ENCODE measurements around the gene QPCTL.
"Not testable (repeated sequence)": the region's sequence is repeated elsewhere in the genome, so short reads cannot be mapped to it uniquely, and the experiment has no call there.

QPCTL gene

DNA sequence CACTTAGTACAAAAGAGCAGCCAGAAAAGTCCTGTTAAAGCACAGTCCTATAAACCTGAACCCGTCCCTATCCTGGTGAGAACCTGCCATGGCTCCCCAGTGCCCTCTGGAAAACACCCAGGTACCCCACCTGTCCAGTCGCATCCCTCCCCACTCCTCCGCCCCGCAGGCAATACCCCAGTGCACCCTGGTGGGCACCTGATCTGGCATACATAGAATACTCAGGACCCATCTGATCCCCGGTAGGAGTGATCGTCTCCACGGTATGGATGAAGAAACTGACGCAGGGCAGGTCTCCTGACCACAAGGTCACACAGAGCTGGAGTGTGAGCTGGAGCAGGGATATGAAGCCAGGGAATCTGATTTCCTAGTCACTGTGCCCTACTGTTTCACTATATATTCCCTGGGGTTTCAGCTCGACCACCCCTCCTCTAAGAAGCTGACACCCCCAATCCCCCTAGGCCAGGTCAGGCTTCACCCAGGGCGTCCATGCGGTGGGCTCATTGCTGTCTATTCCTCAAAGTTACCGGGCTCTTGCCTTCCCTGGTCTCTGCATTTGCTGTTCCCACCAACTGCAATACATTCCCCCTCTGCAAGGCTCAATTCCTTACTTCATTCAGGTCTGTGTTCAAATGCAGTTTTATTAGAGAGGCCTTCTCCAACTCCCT lies 25.7 kb downstream of the QPCTL start:
- no peak for DNase-seq

DNA sequence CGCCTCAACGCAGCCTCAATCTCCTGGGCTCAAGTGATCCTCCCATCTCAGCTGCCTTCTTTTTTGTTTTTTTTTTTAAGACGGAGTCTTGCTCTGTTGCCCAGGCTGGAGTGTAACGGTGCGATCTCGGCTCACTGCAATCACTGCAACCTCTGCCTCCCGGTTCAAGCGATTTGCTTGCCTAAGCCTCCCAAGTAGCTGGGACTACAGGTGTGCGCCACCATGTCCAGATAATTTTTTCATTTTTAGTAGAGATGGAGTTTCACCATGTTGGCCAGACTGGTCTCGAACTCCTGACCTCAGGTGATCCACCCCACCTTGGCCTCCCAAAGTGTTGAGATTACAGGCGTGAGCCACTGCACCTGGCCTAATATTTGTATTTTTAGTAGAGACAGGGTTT lies 27.6 kb downstream of the QPCTL start:
- not testable (repeated sequence) for DNase-seq

DNA sequence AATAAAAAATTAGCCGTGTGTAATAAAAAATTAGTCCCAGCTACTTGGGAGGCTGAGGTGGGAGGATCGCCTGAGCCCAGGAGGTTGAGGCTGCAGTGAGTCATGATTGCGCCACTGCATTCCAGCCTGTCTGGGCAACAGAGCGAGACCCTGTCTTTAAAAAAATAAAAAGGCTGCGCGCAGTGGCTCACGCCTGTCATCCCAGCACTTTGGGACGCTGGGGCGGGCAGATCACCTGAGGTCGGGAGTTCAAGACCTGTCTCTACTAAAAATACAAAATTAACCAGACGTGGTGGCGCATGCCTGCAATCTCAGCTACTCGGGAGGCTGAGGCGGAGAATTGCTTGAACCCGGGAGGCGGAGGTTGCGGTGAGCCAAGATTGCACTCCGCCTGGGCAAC lies 36.2 kb downstream of the QPCTL start:
- not testable (repeated sequence) for DNase-seq

DNA sequence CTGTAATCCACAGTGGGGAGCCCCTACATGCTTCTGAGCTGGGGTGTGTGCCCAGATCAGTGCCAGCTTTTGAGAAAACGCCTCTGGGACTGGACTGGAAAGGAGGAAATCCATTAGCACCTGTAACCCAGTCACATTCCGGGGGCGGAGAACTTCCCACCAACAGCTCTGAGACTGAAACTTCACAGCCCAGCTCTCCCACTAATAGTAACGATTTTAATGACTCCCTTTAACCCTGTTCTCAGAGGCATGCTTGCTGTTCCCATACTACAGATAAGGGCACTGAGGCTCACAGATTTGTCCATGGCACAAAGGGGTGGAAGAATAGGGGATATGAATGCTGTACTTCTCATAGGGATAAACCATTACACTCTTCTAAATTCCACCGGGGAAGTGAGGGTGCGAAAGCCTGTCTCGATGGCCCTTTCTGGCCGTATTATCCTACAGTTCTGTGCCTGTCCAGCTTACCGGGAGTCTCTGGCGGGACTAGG lies 37.4 kb downstream of the QPCTL start:
- DNase-seq: no peak

DNA sequence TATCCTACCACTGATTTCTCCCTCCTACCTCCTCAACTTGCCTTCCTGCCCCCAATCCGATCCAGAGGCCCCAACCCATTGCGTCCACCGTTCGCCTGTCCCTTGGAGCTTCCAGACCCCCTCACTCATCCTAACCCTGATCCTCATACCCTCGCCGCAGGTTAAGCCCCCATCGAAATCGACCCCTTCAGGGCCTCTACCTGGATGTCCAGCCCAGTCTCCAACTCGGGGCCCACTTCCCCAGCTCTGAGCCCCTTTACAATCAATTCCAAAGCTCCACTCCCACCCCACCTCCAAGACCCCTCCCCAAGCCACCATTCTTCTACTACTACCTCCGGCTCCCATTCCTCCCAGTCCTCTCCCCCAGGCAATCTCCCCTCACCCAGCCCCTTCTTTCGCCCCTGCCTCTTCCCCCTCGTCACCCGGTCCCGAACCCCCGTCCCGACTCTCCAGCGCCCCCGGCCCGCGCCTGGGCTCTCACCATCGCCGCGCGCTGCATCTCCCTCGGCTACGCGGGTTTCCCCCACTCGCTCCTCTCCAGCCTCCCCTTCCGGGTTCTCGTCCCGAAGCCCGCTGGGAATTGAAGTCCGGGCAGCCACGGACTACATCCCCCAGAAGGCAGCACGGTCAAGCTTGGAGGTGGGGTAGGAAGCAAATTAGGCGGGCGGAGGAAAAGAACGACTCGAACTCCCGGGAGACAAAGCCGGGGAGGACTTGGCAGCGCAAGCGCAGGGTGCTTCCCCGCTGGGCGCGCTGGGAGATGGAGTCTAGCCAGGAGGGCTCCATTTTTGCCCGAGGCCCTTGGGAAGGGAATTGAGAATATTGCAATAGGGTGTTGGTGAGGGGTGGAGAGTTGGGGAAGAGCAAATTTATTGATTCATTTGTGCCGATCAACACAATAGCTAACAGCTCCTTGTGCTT lies 38.2 kb downstream of the QPCTL start, which contains the start of gene FBXO46:
FBXO46 (minus strand) TSS at position 529 of the 921 bp plus-strand sequence. CDS start 17,401 bp downstream, outside the sequence.
- peak; percentile 98 for DNase-seq

DNA sequence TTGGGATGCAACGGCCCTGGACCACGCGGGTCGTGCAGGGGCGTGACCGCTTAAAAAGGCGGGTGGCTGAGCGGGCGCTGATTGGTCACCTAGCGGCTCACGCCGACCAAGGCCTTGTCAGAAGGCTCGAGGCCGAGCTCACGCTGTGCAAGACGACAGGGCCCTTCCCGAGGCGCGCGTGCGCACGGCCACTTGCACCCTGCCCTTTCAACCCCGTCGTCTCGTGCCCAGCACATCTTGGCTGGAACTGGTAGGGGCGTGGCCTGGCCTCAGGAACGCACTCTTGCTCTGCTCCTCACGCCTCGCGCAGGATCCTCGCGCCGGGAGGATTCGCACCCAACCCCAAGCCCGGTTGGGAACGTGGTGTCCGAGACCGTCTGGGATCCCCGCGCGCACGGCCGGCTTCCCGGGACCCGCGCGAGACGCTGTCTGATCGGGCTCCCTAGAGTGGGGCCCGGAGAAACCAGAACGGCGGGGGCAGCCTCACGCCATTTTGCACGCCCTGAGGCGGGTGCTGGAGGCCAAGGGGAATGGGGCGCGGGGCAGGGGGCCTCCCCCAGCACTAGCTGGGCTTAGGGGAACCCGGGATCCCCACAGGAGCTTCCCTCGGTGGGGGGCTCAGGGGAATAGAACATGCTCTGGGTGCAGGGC lies 40.8 kb downstream of the QPCTL start, which contains the start of gene MEIOSIN:
MEIOSIN (plus strand) TSS at position 280 of the 651 bp plus-strand sequence. CDS start 1,938 bp downstream, outside the sequence.
- no peak for DNase-seq

DNA sequence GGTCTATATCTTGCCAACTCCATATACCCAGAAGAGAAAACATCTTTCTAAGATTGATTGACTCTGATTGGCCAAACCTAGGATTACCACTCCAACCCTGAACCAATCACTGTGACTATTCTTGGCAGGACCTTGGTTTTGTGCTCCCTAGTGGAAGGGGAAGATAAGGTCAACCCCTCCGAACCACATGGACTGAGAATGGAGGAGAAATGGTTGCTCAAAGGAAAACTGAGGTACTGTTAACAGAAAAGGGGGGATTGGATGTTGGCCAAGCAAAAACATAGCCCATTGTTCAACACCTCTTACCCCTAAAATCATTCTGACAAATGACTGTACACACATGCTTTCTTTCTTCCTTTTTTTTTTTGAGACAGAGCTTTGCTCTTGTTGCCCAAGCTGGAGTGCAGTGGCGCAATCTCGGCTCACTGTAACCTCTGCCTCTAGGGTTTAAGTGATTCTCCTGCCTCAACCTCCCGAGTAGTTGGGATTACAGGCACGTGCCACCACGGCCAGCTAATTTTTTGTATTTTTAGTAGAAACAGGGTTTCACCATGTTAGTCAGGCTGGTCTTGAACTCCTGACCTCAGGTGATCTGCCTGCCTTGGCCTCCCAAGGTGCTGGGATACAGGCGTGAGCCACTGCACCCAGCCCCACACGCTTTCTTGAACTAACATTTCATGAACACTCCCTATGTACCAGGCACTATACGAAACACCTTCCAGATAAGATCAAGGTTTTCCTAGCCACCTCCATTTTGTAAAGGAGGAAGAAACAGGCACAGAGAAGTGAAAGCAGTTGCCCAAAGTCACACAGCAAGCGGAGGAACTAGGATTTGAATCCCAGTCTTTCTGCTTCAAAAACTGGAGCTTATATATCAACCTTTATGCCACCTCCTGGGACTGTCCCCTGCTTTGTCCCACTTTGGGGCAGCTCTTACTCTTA lies 47.3 kb downstream of the QPCTL start:
- no peak for DNase-seq

DNA sequence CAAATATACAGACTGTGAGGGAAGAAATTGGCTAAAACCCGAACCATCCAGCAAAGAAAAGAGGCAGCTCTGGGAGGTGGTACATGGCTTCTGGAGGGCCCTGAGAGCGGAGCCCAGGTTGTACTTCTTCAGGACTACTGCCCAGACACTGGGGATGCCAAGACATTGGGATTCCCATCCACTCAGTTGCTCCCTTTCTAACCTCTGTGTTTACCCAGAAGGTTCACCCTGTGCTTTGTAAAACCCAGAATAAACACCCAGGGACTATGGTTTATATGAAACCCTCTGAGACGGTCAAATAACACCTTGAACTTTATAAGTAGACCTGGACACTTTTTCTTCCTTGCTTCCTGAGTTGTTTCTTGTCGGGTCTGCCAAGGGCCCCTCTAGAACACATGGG lies 50.5 kb downstream of the QPCTL start:
- no peak for DNase-seq

DNA sequence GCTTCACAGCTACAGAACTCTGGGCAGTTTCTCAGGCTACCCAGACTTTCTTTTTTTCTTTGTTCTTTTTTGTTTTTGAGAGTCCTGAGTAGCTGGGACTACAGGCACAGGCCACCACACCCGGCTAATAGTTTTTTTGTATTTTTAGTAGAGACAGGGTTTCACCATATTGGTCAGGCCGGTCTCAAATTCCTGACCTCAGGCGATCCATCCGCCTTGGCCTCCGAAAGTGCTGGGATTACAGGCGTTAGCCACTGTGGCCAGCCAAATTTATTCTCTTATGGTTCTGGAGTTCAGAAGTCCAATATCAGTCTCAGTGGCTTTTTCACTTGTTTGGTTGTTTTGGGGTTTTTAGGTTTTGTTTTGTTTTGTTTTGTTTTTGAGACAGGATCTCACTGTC lies 53.1 kb downstream of the QPCTL start:
- DNase-seq: no peak

DNA sequence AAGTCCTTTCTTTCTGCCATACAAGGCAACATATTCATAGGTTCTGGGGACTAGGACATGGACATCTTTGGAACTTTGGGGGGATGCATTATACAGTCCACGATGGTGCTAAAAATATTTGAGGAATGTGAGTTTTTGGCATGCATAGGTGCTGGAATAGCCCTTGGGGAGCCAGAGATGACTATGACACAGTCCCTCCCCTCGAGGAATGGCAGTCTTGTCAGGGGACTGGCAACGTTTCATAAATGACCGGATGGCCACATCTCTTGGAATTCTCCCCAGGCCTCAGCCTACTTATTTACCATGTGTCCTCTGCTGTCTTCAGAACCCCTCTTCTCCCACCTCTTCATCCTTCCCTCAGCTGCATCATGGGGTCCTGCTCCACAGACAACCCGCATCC lies 54.4 kb downstream of the QPCTL start:
- no peak for DNase-seq

DNA sequence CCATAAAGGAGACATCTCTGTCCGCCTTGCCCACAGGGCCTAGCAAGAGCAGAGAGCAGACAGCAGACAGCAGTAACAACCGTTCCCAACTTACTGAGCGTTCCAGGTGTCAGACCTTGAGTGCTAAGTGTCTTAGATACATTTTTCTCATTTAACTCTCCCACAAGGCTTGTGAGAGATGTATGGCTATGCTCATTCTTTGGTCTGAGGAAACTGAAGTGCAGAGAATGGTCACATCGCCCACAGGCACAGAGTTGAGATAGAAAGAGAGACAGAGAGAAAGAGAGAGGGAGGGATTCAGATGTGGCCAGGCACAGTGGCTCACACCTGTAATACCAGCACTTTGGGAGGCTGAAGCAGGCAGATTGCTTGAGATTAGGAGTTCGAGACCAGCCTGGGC lies 55.0 kb downstream of the QPCTL start:
- DNase-seq: no peak

DNA sequence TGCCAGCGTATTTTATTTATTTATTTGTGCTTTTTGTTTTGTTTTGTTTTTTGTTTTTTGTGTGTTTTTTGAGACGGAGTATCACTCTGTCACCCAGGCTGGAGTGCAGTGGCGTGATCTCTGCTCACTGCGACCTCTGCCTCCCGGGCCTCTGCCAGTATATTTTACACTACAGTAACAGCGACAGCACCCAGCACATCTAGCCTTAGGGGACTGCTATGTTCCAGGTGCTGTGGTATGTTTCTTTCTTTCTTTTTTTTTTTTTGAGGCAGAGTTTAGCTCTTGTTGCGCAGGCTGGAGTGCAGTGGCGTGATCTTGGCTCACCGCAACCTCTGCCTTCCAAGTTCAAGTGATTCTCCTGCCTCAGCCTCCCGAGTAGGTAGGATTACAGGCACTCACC lies 59.0 kb downstream of the QPCTL start:
- not testable (repeated sequence) for DNase-seq

DNA sequence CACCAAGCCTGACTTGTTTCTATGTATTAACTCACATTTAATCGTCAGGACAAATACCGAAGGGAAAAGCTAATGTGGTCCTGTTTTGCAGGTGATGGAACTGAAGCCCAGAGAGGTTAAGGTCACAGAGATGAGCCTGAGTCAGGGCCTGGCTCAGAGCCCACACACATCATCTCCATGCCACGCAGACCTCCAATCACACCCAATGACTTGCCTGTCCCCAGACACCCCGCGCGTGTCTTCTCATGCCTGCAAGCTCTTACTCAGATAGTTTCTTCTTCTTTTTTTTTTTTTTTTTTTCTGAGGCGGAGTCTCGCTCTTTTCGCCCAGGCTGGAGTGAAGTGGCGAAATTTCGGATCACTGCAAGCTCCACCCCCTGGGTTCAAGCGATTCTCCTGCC lies 60.2 kb downstream of the QPCTL start:
- no peak for DNase-seq

DNA sequence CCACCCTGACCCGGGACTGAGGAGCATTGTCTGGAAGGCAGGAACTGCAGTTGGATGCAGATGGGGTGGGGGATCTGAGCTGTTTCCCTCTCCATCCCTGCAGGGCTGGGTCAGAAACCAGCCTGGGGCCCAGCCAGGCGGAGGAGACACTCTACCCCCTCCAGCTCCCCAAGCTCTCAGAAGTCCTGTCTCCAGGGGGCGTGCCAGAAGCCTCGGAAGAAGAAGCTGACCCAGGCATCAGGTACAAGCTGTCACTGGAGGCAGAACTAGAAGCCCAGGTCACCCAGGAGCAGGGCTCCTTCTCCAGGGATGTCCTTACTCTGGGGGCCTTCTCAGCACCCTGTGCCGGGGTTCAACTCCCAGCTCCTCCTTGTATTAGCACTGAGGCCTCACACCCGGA lies 61.1 kb downstream of the QPCTL start:
- DNase-seq: no peak

Data from NCI-H1694 (cell line).